ENCODE results near the gene GPR171.
"Not testable (repeated sequence)": the region's sequence is repeated elsewhere in the genome, so short reads cannot be mapped to it uniquely, and the experiment has no call there.

GPR171 gene

GRCh38 chr3:151203051-151203420 lies at the start of gene GPR171:
GPR171 (minus strand) TSS chr3:151203216; CDS start chr3:151199386, 3,830 bp downstream.
- DNase-seq (ENCODE audit: low read depth in 2 of 3, low spot score in 1 of 3): peak in 2 of 3 donors; percentile 50

- no peak for DNase-seq (ENCODE audit: low read depth in 2 of 3, low spot score in 1 of 3)
Observed at GRCh38 chr3:151248772-151249337, 45.8 kb upstream of the GPR171 start.

- DNase-seq (ENCODE audit: low read depth in 2 of 3, low spot score in 1 of 3): not testable (repeated sequence)
Observed at GRCh38 chr3:151242006-151242405, 39.0 kb upstream of the GPR171 start.

GRCh38 chr3:151236736-151237135 lies 33.7 kb upstream of the GPR171 start:
- no peak for DNase-seq (ENCODE audit: low read depth in 2 of 3, low spot score in 1 of 3)

- DNase-seq (ENCODE audit: low read depth in 2 of 3, low spot score in 1 of 3): no peak
Observed at GRCh38 chr3:151236316-151236715, 33.3 kb upstream of the GPR171 start.

GRCh38 chr3:151234825-151235224 lies 31.8 kb upstream of the GPR171 start:
- DNase-seq (ENCODE audit: low read depth in 2 of 3, low spot score in 1 of 3): no peak

- DNase-seq (ENCODE audit: low read depth in 2 of 3, low spot score in 1 of 3): no peak
Observed at GRCh38 chr3:151232991-151233390, 30.0 kb upstream of the GPR171 start.

GRCh38 chr3:151232403-151232802 lies 29.4 kb upstream of the GPR171 start:
- DNase-seq (ENCODE audit: low read depth in 2 of 3, low spot score in 1 of 3): not testable (repeated sequence)

GRCh38 chr3:151230646-151231045 lies 27.6 kb upstream of the GPR171 start:
- no peak for DNase-seq (ENCODE audit: low read depth in 2 of 3, low spot score in 1 of 3)

- no peak for DNase-seq (ENCODE audit: low read depth in 2 of 3, low spot score in 1 of 3)
Observed at GRCh38 chr3:151228666-151229040, 25.6 kb upstream of the GPR171 start.

GRCh38 chr3:151227807-151228665 lies 25.0 kb upstream of the GPR171 start:
- DNase-seq (ENCODE audit: low read depth in 2 of 3, low spot score in 1 of 3): peak; percentile 65 to 90 (median 69)

GRCh38 chr3:151227266-151227806 lies 24.3 kb upstream of the GPR171 start:
- DNase-seq (ENCODE audit: low read depth in 2 of 3, low spot score in 1 of 3): no peak

GRCh38 chr3:151226825-151227224 lies 23.8 kb upstream of the GPR171 start:
- no peak for DNase-seq (ENCODE audit: low read depth in 2 of 3, low spot score in 1 of 3)

- no peak for DNase-seq (ENCODE audit: low read depth in 2 of 3, low spot score in 1 of 3)
Observed at GRCh38 chr3:151226088-151226563, 23.1 kb upstream of the GPR171 start.

GRCh38 chr3:151225040-151225975 lies 22.3 kb upstream of the GPR171 start:
- DNase-seq (ENCODE audit: low read depth in 2 of 3, low spot score in 1 of 3): no peak

GRCh38 chr3:151224268-151224866 lies 21.4 kb upstream of the GPR171 start:
- DNase-seq (ENCODE audit: low read depth in 2 of 3, low spot score in 1 of 3): no peak

GRCh38 chr3:151219056-151219455 lies 16.0 kb upstream of the GPR171 start:
- DNase-seq (ENCODE audit: low read depth in 2 of 3, low spot score in 1 of 3): no peak

- no peak for DNase-seq (ENCODE audit: low read depth in 2 of 3, low spot score in 1 of 3)
Observed at GRCh38 chr3:151218136-151218535, 15.1 kb upstream of the GPR171 start.

- no peak for DNase-seq (ENCODE audit: low read depth in 2 of 3, low spot score in 1 of 3)
Observed at GRCh38 chr3:151216641-151217607, 13.9 kb upstream of the GPR171 start.

- DNase-seq (ENCODE audit: low read depth in 2 of 3, low spot score in 1 of 3): no peak
Observed at GRCh38 chr3:151214459-151214858, 11.4 kb upstream of the GPR171 start.

Data from stimulated activated CD4-positive, alpha-beta T cell treated with anti-CD3 and anti-CD28 coated beads, Interleukin-12 subunit alpha, Interleukin-12 subunit beta, amount 100 ng/mL, for 48 hours (primary cell).